ENCODE measurements around the gene MRPL34. TPM values are rescaled to one million over a fixed set of nuclear protein-coding genes. Genes with fewer than 3 reads are reported as not detected.

Gene MRPL34
- total RNA-seq, 1 experiment from 2014 or later, result 78.9 TPM

- Histone ChIP-seq H3K4me3 (ENCODE audit: low read depth, low read length) (no peak overlapping the region), H3K27me3 (replicated peaks; ENCODE audit: control insufficient read depth, insufficient read depth, low read length) (no peaks in the 10 kb centered on the region), H3K36me3 (ENCODE audit: control insufficient read depth, insufficient read depth, low read length) (no peaks in the 10 kb centered on the region), H3K9me3 (no peaks in the 10 kb centered on the region), H3K4me1 (0 out of 2 replicates have a peak, but pooled peaks cover 5% of the 10 kb centered on the region)
- H3K4me1 Mint-ChIP-seq (ENCODE audit: low read depth, unreplicated experiment), result no peaks in the 10 kb centered on the region
- H3K27me3 Mint-ChIP-seq (ENCODE audit: insufficient read depth, unreplicated experiment), result no peaks in the 10 kb centered on the region
- H3K27ac Mint-ChIP-seq (ENCODE audit: unreplicated experiment), result no peak overlapping the region
- DNase-seq, result no peak
- intact Hi-C loops (cut with micrococcal nuclease; ENCODE audit: unreplicated experiment), result no loop called here
- H3K36me3 Mint-ChIP-seq (ENCODE audit: insufficient read depth, unreplicated experiment), result peaks cover 38% of the 10 kb centered on the region
- no peak overlapping the region for H3K4me3 Mint-ChIP-seq (ENCODE audit: unreplicated experiment)
- no TSS peak for BruUV-seq (replicated peaks)
- no peak for TF ChIP-seq CTCF (IDR thresholded peaks at IDR 0.05; ENCODE audit: insufficient read depth in 1 of 2, low read depth in 1 of 2, low read length in 1 of 2, severe bottlenecking in 1 of 2, unreplicated experiment in 1 of 2)
- POLR2A ChIA-PET, result no interaction called here
- no peaks in the 10 kb centered on the region for H3K9me3 Mint-ChIP-seq (ENCODE audit: unreplicated experiment)
- CTCF ChIA-PET, result no interaction called here
Measured at GRCh38 chr19:17340871-17341357, 35.2 kb downstream of the MRPL34 start.

GRCh38 chr19:17341386-17341785 lies 35.7 kb downstream of the MRPL34 start:
- H3K27ac Mint-ChIP-seq (ENCODE audit: unreplicated experiment), result no peak overlapping the region

GRCh38 chr19:17341845-17342244 lies 36.2 kb downstream of the MRPL34 start:
- Mint-ChIP-seq H3K27ac (ENCODE audit: unreplicated experiment) (no peak overlapping the region), H3K4me1 (ENCODE audit: low read depth, unreplicated experiment) (no peaks in the 10 kb centered on the region), H3K36me3 (ENCODE audit: insufficient read depth, unreplicated experiment) (peaks cover 33% of the 10 kb centered on the region), H3K9me3 (ENCODE audit: unreplicated experiment) (no peaks in the 10 kb centered on the region), H3K27me3 (ENCODE audit: insufficient read depth, unreplicated experiment) (no peaks in the 10 kb centered on the region), H3K4me3 (ENCODE audit: unreplicated experiment) (no peak overlapping the region)
- Histone ChIP-seq H3K4me1 (0 out of 2 replicates have a peak, but pooled peaks cover 5% of the 10 kb centered on the region), H3K9me3 (no peaks in the 10 kb centered on the region), H3K36me3 (ENCODE audit: control insufficient read depth, insufficient read depth, low read length) (no peaks in the 10 kb centered on the region), H3K4me3 (ENCODE audit: low read depth, low read length) (no peak overlapping the region), H3K27me3 (replicated peaks; ENCODE audit: control insufficient read depth, insufficient read depth, low read length) (no peaks in the 10 kb centered on the region)
- no TSS peak for BruUV-seq (replicated peaks)
- DNase-seq, result no peak
- no peak for TF ChIP-seq CTCF (IDR thresholded peaks at IDR 0.05; ENCODE audit: insufficient read depth in 1 of 2, low read depth in 1 of 2, low read length in 1 of 2, severe bottlenecking in 1 of 2, unreplicated experiment in 1 of 2)
- ChIA-PET POLR2A (no interaction called here), CTCF (no interaction called here)
- intact Hi-C loops (cut with micrococcal nuclease; ENCODE audit: unreplicated experiment), result no loop called here

More at GRCh38 chr19:17341386-17341785, 35.7 kb downstream of the MRPL34 start:
- Histone ChIP-seq H3K36me3 (ENCODE audit: control insufficient read depth, insufficient read depth, low read length) (no peaks in the 10 kb centered on the region), H3K4me3 (ENCODE audit: low read depth, low read length) (no peak overlapping the region), H3K4me1 (0 out of 2 replicates have a peak, but pooled peaks cover 5% of the 10 kb centered on the region), H3K27me3 (replicated peaks; ENCODE audit: control insufficient read depth, insufficient read depth, low read length) (no peaks in the 10 kb centered on the region), H3K9me3 (no peaks in the 10 kb centered on the region)
- POLR2A ChIA-PET, result no interaction called here
- no TSS peak for BruUV-seq (replicated peaks)
- CTCF ChIA-PET, result no interaction called here
- H3K27me3 Mint-ChIP-seq (ENCODE audit: insufficient read depth, unreplicated experiment), result no peaks in the 10 kb centered on the region
- H3K9me3 Mint-ChIP-seq (ENCODE audit: unreplicated experiment), result no peaks in the 10 kb centered on the region
- no peak for TF ChIP-seq CTCF (IDR thresholded peaks at IDR 0.05; ENCODE audit: insufficient read depth in 1 of 2, low read depth in 1 of 2, low read length in 1 of 2, severe bottlenecking in 1 of 2, unreplicated experiment in 1 of 2)
- DNase-seq, result no peak
- intact Hi-C loops (cut with micrococcal nuclease; ENCODE audit: unreplicated experiment), result no loop called here
- no peak overlapping the region for H3K4me3 Mint-ChIP-seq (ENCODE audit: unreplicated experiment)
- H3K36me3 Mint-ChIP-seq (ENCODE audit: insufficient read depth, unreplicated experiment), result peaks cover 37% of the 10 kb centered on the region
- no peaks in the 10 kb centered on the region for H3K4me1 Mint-ChIP-seq (ENCODE audit: low read depth, unreplicated experiment)

Measured in Caco-2 (cell line).